ENCODE measurements around the gene GCH1.

Gene GCH1

GRCh38 chr14:54848910-54849309 lies 53.7 kb downstream of the GCH1 start:
- FAIRE-seq (no peak), DNase-seq (ENCODE audit: insufficient read length, low spot score) (no peak)
- no peak for TF ChIP-seq CTCF (IDR thresholded peaks at IDR 0.05; ENCODE audit: insufficient read depth, missing control alignments)

GRCh38 chr14:54845641-54846040 lies 57.0 kb downstream of the GCH1 start:
- no peak for TF ChIP-seq CTCF (IDR thresholded peaks at IDR 0.05; ENCODE audit: insufficient read depth, missing control alignments)
- FAIRE-seq (no peak), DNase-seq (ENCODE audit: insufficient read length, low spot score) (no peak)

- DNase-seq (ENCODE audit: insufficient read length, low spot score) (no peak), FAIRE-seq (no peak)
- no peak for TF ChIP-seq CTCF (IDR thresholded peaks at IDR 0.05; ENCODE audit: insufficient read depth, missing control alignments)
These were observed 58.1 kb downstream of the GCH1 start for GRCh38 chr14:54844479-54844878.

- TF ChIP-seq CTCF (IDR thresholded peaks at IDR 0.05; ENCODE audit: insufficient read depth, missing control alignments): no peak
- DNase-seq (ENCODE audit: insufficient read length, low spot score) (no peak), FAIRE-seq (no peak)
These were observed 61.8 kb downstream of the GCH1 start for GRCh38 chr14:54840798-54841197.

- DNase-seq (ENCODE audit: insufficient read length, low spot score) (no peak), FAIRE-seq (no peak)
- no peak for TF ChIP-seq CTCF (IDR thresholded peaks at IDR 0.05; ENCODE audit: insufficient read depth, missing control alignments)
These were observed 62.3 kb downstream of the GCH1 start for GRCh38 chr14:54840336-54840735.

GRCh38 chr14:54839701-54840119 lies 62.9 kb downstream of the GCH1 start:
- FAIRE-seq: no peak
- no peak for TF ChIP-seq CTCF (IDR thresholded peaks at IDR 0.05; ENCODE audit: insufficient read depth, missing control alignments)
- DNase-seq (ENCODE audit: insufficient read length, low spot score): no peak

- FAIRE-seq (no peak), DNase-seq (ENCODE audit: insufficient read length, low spot score) (no peak)
- no peak for TF ChIP-seq CTCF (IDR thresholded peaks at IDR 0.05; ENCODE audit: insufficient read depth, missing control alignments)
These were observed 63.6 kb downstream of the GCH1 start for GRCh38 chr14:54838931-54839512.

All from D721Med (cell line).